Raji (cell line): ENCODE results near the gene TBP.

Source experiments
- POLR2A ChIP-seq: IDR thresholded peaks from 2 replicates; pipeline ENCODE4 v1.6.1; 2011; ENCODE audit warnings: low read depth, low read length, control low read depth; ENCODE audit not compliant: insufficient read depth

Gene TBP

DNA sequence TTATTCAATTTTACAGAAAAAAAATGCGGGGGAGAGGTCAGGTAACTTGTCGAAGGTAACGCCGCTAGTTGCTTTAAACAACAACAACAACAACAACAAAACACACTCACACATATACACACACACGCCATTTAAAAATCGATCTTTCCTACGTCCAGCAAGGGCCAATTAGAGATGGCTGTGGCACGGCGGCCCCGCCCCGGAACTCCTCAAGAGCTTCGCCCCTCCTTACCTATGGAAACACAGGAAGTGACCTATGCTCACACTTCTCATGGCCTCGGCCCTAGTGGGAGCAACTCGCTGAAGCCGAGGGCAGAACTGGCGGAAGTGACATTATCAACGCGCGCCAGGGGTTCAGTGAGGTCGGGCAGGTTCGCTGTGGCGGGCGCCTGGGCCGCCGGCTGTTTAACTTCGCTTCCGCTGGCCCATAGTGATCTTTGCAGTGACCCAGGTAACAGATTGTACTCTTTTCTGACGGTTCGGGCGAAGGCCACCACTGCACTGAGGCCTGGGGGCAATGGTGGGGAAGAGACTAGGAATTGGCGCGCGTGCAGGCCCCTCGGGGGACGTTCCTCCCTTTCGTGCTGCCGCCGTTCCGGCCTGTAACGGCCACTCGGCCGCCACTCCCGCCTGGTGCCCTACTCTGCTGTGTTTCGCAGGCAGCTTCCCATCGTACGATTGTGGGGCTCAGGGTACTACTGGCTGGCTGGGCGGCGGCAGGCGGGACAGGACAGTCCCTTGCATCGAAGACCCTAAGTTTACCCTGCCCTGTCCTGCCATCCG is at the start of gene TBP:
TSS of gene TBP (plus strand) at position 357 of the 783 bp plus-strand sequence. CDS start 2,661 bp downstream, outside the sequence.
- peak; percentile 78 for TF ChIP-seq POLR2A

DNA sequence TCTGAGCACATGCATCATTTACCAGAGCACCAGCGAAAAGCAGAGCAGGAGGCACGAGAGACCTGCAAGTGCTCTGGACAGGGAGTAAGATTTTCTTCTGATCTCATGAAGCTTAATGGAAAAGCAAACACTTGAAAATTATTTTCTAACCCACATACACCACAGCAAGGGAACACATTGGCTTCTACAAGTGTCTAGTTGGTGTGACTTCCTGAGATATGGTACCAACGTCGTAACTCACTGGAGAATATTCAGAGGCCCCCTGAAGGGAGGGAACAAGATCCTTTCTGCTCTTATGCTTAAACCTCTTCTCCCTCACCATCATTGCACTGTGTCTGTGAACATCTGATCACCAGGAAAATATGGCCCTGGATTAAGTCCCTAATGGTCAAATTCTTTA is 49.7 kb upstream of the TBP start:
- TF ChIP-seq POLR2A = no peak

DNA sequence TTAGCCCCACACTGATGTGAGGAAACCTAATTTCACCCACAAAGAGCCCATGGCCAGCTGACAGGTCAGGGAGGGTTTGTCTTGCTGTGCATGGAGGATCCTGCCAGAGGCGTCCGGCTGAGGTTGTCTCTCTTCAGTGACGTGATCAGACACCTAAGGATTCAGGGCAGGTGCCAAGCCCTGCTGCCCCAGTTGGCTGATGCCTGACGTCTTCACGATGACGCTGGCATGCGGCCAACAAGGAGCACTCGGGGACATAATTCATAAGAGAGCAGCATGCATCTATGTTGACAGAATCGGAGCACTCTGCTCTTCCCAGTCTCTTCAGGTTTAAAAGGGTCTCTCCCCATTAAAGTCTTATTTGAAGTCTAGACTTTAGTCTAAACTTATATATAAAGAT is 48.9 kb upstream of the TBP start:
- TF ChIP-seq POLR2A = no peak

DNA sequence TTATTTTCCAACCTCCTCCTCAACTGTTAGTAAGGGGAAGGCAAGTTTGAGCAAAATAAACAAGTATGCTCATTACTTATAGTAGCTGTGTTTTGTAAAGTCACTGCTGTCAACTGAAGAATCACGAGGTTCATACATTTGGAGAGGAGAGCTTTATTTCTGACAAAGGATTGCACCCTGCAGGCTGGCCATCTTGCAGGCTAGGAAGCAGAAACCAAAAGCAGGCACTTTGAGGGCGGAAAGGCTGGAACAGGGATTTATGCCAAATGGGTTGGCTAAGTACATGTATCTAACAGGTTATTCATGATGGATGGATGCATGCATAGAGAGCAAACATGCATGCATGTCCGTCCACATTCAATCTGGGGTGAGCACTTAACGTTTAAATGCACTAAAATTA is 47.7 kb upstream of the TBP start:
- no peak for TF ChIP-seq POLR2A

DNA sequence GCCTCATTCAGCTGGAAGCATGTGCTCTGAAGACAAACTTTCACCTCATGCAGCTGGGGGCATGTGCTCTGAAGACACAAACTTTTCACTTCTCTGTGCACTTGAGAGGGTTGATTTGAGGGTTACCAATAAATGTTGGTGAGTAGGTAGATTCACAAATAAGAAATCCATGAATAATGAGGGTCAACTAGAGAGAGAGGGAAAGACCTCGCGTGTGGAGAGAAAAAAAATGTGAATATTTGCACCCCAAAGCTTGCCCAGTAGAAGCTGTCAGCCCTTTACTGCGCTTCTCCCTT is 44.5 kb upstream of the TBP start:
- no peak for TF ChIP-seq POLR2A

DNA sequence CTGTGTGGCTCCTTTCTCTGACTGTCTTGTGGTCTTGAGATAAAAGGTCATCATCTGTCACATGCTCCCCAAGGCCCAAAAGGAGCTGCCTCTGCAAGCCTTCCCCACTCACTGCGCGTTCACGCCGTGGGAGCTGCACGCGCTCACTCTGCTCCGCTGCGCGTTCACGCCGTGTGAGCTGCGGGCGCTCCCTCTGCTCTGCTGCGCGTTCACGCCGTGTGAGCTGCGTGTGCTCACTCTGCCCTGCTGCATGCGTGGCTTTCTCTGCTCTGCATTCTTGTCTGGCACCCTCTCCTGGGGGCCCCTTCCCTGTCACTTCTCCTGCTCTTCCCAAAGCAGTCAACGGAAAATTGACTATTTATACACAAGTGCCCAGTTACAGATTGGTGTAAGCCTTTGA is 43.5 kb upstream of the TBP start:
- TF ChIP-seq POLR2A = no peak

DNA sequence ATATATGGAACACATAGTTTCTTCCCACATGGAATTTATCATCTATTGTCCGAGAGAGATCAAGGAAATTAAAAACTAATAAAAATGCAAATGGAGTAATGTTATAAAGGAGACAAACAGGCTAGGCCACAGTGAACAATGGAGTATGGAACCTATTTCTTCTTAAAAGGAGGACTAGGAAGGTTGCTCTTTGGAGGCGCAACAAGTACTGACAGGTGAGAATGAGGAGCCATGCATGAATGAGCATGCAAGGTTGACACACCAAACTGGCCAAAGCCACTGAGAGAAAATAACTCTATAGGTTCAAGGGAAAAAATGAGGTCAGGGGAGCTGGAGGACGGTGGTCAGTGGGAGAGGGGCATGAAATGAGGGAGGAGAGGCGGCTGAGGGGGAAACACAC is 41.9 kb upstream of the TBP start:
- no peak for TF ChIP-seq POLR2A

DNA sequence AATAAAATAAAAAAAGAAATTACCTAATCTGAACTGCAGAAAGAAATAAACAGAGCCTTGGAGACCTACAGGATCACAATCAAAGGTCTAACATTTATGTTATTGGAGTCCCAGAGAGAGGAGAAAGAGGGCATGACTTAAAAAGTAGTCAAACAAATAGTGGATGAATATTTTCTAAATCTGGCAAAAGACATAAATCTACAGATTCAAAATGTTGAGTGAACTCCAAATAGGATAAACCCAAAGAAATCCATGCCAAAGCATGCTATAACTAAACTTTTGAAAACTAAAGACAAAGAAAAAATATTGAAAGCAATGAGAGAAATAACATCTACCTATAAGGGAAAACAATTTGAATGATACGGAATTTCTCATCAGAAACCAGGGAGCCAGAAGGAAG is 39.3 kb upstream of the TBP start:
- TF ChIP-seq POLR2A = no peak

DNA sequence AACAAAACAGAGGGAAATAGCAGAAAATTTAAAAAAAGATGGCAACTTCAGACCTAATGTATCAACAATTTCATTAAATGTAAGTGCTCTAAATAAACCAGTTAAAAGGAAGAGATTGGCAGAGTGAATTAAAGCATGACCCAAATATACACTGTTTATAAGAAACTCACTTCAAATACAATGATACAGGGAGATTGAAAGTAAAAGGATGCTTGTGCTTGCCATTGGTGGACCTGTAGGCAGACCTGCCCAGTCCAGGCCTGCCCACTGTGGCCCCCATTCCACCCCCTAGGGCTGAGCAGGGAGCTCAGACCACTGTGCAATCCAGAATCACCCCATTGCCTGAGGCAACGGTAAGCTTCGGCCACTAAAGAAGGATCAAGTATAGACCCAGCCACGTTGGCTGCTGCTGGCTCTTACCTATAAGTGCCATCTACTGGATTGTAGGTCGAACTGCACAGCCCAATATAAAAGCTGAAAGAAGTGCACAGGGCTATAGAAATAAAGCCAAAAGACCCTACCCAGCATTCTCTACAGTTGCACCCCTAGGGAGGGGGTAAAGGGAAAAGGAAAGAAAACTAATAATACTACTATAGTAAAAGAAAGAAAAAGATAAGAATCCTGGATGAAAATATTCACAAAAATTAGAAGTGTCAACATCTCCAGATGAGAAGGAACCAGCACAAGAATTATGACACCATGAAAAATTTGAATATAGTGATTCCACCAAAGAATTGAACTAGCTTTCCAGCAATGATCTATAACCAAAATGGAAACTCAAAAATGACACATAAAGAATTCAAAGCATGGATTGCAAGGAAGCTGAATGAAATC is 37.2 kb upstream of the TBP start:
- no peak for TF ChIP-seq POLR2A

DNA sequence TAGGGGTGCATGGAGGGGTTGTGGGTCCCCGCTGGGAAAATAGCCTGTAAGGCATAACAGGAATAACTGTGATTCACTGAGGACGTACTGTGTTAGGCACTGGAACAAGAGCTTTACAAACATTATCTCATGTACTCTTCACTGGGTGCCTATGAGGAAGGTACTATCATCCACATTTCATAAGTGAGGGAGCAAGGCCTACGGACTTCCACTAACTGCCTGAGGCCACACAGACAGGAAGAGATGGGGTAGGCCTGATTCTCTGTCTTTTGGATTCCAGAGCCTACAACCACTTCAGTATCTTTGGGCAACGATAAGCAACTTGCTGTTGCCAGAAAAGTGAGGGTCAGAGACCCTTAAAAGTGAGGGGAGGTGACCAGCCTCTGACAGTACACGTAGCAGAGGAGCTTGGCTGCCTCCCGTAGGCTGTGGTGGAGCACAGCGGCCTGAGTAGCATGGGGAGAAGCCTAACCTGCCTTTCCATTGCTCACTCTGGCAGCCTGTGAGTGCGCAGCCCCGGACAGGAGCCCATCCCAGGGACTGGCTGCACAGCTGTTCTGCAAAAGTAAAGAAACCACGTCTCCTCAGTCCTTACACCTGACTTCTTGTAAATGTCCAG is 31.5 kb upstream of the TBP start:
- no peak for TF ChIP-seq POLR2A

DNA sequence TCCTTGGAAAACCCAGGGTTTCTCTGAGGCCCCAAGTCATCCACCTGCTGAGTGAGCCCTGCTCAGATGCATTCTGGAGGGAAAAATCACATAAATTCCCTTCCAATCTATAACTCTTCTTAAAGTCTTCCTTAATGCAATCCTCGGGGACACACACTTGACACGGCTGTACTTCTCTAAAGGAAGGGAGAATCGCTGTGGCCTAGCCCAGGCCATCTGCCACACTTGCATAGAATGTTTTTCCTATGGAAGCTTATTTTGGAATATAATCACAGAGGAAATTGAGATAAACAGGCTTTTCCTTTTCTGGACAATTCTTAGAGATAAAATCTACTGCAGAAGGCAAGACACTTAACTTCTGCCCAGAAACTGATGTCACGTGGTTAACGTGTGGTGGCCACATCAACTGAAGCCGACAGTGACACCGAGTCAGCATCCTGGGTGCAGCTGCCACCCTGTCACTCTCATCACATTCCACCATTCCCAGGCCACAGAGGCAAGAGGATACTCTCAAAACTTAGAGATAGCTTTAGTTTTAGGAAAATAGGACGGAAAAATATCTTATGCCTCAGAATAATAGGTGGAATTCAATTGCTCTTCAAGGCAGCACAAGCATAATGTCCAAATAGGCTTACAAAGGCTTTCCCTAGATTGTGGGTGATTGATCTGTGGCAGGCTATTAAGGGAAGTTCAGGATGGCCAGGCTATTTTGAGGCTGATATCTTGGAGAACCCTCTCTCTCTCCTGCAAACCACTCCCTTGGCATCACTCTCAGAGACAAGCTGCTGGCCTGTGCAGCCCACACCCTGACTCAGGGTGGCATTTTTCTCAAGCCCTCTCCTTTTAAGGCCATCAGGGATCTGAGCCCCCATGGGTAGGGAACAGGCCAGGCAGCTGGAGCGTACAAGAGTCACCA is 30.7 kb upstream of the TBP start:
- no peak for TF ChIP-seq POLR2A

DNA sequence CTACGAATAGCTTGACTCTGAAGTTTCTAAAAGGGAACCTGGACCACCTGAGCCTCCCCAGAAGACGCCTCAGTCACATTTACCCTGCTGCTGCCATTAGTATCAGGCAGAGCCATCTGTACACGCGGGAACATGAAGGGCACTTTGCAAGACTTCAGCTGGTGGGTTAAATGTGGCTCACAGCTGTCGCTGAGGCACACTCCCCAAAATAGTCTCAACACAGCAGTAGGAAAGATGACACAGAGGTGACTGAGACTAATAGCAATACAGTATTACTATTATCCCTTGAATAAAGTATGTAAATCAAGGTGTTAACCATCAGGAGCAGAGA is 30.0 kb upstream of the TBP start:
- TF ChIP-seq POLR2A = no peak

DNA sequence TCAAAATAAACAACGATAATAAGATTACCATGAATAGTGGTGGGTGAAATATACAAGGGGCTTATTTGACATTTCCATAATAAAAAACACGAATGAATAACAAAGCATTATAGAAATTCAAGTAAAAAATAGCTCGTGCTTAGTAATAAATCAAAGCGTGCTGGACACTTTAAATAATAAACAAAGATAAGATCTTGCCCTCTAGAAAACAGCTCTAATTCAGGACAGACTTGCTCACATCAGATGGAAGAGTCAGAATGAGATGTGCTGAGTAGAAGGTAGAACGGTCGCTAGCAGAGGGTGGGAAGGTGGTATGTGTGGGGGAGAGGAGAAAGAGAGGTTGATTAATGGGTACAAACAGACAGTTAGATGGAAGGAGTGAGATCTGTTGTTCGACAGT is 28.4 kb upstream of the TBP start:
- TF ChIP-seq POLR2A = no peak

DNA sequence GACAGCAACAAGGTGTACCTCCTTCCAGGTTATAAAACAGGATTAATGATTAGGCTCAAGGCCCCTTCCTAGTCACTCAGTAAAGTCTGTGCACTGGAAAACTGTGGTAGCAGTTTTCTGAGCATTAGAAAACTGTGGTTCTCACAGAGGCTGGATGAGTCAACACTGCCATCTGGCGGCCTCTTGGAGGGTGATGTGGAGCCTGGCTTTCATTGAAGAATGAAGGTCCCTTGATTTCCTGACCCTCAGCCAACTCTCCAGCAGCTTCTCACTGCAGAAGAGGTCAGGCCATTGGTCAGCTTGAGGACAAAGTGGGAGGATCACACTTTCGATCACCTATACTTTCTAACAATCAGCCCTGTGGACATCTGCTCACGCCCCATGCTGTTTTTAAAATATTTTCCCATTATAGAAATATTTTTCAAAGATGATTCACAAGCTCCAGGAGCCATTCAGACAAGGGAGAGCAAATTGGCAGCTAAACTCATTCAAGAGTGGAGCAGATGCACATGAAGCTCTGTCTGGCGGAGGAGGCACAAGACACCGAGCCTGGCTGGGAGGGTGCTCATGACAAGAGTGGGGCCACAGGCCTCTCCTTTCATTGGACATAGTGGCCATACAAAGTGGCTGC is 24.2 kb upstream of the TBP start:
- no peak for TF ChIP-seq POLR2A
